HG02938 (cell line): ENCODE results near the gene EPHA5.
"Not testable (repeated sequence)": the region's sequence is repeated elsewhere in the genome, so short reads cannot be mapped to it uniquely, and the experiment has no call there.

Source experiments
- ATAC-seq: cut with Tn5 transposase; IDR thresholded peaks from one replicate; pipeline ENCODE4 v1.9.1; 2021; ENCODE audit warnings: mild to moderate bottlenecking, moderate library complexity; ENCODE audit not compliant: unreplicated experiment

The EPHA5 gene

DNA sequence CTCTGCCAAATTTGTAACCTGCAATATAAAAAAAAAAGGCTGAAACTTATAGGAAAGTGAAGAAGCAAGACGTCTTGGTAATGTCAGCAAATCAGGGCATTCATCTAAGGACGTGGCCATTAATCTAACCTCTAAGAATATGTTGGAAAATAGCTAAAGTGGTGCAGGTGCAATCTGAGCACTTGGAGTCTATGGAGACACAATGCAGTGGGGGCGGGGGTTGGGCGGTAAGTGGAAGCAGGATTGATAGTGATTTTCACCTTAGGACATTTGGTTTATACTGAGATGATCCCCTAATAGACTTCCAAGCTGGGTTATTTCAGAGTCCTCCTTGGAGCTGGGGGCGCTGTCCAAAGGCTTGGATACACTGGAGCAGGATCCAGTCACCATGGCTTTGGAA is 283.4 kb downstream of the EPHA5 start:
- ATAC-seq, result no peak

GRCh38 chr4:65383589-65384305 is 286.5 kb downstream of the EPHA5 start:
- no peak for ATAC-seq

DNA sequence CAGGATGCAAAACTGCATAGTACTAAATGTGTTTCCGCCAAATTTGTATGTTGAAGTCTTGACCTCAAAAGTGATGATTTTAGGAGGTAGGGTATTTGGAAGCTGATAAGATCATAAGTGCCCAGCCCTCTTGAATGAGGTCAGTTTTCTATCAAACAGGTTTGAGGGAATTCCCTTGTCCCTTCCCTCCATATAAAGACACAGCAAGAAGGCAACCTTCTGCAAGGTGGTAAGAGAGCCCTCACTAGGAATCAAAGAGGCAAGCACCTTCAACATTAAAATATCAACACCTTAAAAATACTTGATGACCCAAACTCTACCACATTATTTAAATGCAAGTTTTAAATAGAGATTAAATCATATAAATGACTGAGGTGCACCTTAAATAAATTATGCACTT is 288.6 kb downstream of the EPHA5 start:
- no peak for ATAC-seq

- ATAC-seq, result no peak
Observed at GRCh38 chr4:65370709-65371108, 299.6 kb downstream of the EPHA5 start.

DNA sequence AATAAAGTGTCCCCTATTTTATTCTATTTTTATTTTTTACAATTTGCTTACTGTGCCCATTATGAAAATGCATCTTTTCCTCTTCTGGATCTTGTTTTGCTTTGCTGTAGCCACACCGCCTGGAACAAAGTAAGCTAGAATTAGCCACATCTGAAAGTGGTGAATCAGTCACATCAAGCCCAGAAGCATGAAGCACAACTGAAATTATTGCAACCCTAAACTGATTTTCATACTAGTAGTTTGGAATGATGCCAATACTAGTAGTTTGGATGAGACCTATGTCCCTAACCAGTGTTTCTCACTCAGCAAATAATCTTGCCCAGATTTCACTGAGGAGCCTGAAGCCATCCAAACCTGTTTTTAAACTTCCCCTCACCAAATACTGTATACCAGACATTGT is 303.0 kb downstream of the EPHA5 start:
- no peak for ATAC-seq

- ATAC-seq, result no peak
Observed at GRCh38 chr4:65358914-65359313, 311.4 kb downstream of the EPHA5 start.

DNA sequence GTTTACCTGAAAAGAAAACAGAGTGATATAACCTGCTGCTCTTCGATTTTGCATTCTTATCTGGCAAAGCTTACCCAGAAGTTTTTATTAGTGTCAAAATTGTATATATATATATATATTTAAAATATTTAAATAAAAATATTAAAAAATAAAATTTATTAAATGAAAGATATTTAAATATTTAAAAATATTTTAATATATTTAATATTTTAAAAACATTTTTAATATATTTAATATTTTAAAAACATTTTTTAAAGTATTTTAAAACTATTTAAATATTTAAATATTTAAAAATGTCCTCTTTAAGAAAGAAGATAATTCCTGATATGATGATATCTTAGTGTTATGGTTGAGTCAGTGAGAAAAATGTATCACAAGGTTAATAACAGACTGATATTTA is 317.2 kb downstream of the EPHA5 start:
- no peak for ATAC-seq

DNA sequence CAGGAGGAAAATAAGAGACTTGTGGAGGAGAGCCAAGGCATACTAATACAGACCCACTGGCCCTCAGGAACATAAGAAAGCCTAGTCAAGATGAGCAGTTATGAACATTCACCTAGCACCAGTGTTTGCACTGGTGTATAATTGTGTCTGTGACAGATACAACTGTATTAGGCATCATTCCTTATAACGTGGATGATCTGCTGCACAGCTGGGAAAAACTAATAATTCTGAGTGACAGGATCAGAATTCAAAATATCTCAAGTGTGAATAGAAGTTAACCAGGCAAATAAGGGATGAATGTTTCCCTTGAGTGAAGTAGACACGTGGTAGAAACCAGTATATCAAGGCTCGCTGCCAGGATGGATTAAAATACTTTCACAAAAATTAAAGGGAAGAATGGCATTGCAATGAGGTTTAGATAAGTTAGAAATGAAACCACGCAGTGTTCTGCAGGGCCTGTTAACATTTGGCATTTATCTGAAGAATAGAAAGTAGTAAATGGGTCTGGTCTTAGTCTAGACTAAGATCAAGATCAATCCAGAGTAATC is 325.9 kb downstream of the EPHA5 start:
- ATAC-seq, result no peak

GRCh38 chr4:65343342-65343741 is 326.9 kb downstream of the EPHA5 start:
- no peak for ATAC-seq

- ATAC-seq, result no peak
Observed at GRCh38 chr4:65341557-65341956, 328.7 kb downstream of the EPHA5 start.

GRCh38 chr4:65340382-65341109 is 329.7 kb downstream of the EPHA5 start:
- no peak for ATAC-seq

DNA sequence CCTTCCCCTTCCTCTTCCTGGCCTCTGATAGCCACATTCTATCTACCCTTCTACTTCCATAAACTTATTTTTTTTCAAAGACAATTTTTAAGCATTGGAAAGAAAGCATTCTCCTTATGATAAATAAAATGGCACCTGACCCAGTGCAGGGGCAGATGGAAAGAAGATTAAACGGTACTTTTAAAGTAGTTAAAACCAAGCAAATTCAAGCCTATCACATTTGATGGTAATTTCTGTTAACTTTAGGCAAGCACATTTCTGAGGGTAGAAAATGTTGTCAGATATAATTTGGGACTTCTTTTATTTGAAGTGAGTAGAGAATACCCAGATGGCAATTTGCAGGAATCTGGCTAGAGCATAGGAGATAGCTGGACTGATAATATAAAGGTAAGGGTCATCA is 332.9 kb downstream of the EPHA5 start:
- ATAC-seq, result no peak

DNA sequence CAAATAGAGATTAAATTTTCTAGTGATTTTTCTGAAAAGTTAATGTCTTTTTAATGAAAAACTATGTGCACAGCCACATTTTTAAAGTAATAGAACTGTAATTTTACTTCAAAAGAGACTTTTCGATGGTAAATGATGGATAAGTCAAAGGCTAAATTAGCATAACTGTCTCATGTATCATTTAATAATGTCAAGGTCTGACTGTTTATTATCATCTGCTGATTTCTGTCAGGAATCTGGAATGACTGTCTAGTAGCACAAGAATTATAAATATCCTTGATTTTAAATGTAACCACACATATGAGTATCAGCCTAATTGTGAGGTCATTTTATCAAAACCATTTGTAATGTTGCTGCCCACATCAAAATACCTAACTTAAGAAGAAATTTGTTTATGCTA is 333.8 kb downstream of the EPHA5 start:
- no peak for ATAC-seq

DNA sequence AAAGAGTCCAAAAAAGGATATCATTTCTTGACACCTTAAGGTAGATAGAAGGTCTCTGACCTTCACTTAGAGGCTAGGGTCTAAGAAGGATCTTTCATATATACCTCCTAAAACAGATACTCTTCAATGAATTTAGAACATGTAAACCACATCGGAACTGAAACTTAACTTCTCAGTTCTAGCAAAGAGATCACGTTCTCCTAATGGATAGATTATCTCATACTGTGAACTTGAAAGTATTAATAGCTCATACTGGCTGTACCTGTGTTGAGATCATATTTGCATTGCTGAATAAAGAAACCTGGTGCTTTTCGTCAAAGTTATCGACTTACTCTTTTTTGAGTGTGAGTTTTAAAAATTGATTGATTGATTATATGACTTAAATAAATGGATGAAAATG is 353.8 kb downstream of the EPHA5 start:
- no peak for ATAC-seq

DNA sequence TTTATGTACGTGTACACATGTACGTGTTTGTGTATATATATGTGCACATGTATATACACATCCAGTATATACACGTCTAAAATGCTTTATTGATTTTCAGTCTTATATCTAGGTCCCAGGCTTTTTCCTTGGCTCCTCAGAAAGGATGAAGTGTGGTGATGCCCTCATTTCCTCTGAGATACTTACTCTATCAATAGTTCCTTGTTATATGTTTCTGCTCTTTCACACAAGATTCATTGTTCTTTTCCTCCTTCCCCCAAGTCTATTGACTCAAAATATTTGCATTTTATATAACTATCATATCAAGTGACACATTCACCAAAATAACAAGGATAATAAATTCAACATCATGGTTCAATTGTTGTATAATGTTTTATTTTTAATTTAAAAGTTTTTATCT is 359.2 kb downstream of the EPHA5 start:
- no peak for ATAC-seq

DNA sequence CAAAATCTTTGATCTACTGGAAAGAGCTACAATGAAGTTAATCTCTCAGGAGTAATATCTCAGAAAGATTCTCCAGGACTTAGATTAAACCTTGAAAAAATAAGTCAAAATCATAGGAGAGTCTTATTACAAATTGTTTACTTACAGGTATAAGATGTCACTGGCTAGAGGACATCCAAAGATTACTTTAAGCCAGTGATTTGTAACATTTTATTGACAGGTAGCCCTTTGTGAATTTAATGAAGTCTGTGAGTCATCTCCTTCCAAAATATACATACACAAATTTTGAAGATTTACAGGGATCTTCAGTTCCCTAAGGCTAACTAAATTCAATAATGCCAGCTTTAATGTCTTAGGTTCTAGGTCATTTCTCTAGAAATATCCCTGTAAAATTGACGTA is 359.7 kb downstream of the EPHA5 start:
- ATAC-seq, result no peak

DNA sequence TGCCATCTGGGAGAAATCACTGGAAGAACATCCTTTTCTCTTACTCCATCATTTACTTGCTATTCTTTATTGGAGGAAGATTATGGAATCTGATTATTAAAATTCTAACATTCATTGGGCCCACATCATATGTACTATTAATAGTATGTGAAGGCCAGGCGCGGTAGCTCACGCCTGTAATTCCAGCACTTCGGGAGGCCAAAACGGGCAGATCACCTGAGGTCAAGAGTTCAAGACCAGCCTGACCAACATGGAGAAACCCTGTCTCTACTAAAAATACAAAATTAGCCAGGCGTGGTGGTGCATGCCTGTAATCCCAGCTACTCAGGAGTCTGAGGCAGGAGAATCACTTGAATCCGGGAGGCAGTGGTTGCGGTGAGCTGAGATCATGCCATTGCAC is 361.7 kb downstream of the EPHA5 start:
- not testable (repeated sequence) for ATAC-seq

DNA sequence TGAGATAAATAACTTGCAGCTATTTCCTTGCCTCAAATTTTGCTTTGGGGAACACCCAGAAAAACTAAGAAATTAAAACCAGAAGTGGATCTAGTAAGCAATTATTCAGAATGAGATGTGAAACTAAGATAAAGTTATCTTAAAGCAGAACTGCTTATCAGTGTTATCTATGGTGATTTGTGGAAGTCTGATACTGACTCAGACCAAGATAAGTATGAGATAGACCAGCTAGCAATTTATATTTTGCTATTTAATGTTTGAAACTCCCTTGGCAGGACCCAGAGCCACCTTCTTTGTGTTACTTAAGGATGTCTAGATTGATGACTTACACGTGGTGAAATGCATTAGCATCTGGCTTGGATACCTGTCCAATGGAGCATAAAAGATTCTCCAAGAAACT is 368.1 kb downstream of the EPHA5 start:
- ATAC-seq, result no peak

GRCh38 chr4:65296246-65296645 is 374.0 kb downstream of the EPHA5 start:
- ATAC-seq, result no peak

- no peak for ATAC-seq
Observed at GRCh38 chr4:65287071-65287470, 383.2 kb downstream of the EPHA5 start.
